Keratinocyte (primary cell): Measurements from ENCODE around the gene LEKR1. TPM values are rescaled to one million over a fixed set of nuclear protein-coding genes. Genes with fewer than 3 reads are reported as not detected.

Experiments
- DNase-seq: peaks from one replicate; pipeline ENCODE4 v3.0.0-alpha.2; 2011; ENCODE audit warnings: low read depth, missing footprints, low spot score
- FAIRE-seq: peaks from 2 replicates; lab custom pipeline; 2011; peaks lifted over from hg19 to GRCh38; lab: Jason Lieb, UNC
- H2AFZ ChIP-seq: 2 replicates; pipeline ENCODE4 v1.6.0; 2012; ENCODE audit warnings: low read length, control low read depth, inconsistent platforms; ENCODE audit not compliant: control insufficient read depth
- H3K27ac ChIP-seq: 2 replicates; pipeline ENCODE4 v1.5.1; 2011; ENCODE audit warnings: low read length; ENCODE audit not compliant: control insufficient read depth, insufficient read depth
- H3K27me3 ChIP-seq: 3 replicates; pipeline ENCODE4 v1.6.0; 2011; ENCODE audit warnings: low read length; ENCODE audit not compliant: control insufficient read depth, insufficient read depth; ENCODE audit errors: extremely low read depth
- H3K36me3 ChIP-seq, 2 experiments: 2 replicates in 1 of 2; 3 replicates in 1 of 2; pipeline ENCODE4 v1.5.1; 2011; ENCODE audit warnings: low read length in 2 of 2, mild to moderate bottlenecking in 1 of 2; ENCODE audit not compliant: control insufficient read depth in 2 of 2, insufficient read depth in 2 of 2; ENCODE audit errors: extremely low read depth in 1 of 2
- H3K4me1 ChIP-seq: 3 replicates; pipeline ENCODE4 v1.5.1; 2011; ENCODE audit warnings: low read length; ENCODE audit not compliant: control insufficient read depth, insufficient read depth; ENCODE audit errors: extremely low read depth
- H3K4me2 ChIP-seq: 3 replicates; pipeline ENCODE4 v1.6.0; 2011; ENCODE audit warnings: low read depth, low read length; ENCODE audit not compliant: control insufficient read depth, insufficient read depth; ENCODE audit errors: extremely low read depth
- H3K4me3 ChIP-seq, 3 experiments: fragments of 200-600 bp in 1 of 3; sonication (generic) in 1 of 3; 2 replicates in 2 of 3; 3 replicates in 1 of 3; pipeline ENCODE4 v1.5.1; 2011 to 2016; ENCODE audit warnings: low read length in 3 of 3, mild to moderate bottlenecking in 3 of 3, control low read depth in 2 of 3, inconsistent platforms in 1 of 3, low read depth in 1 of 3, mixed read lengths in 1 of 3, mixed run types in 1 of 3, moderate library complexity in 1 of 3; ENCODE audit not compliant: control insufficient read depth in 2 of 3, insufficient read depth in 2 of 3; ENCODE audit errors: extremely low read depth in 1 of 3
- H3K79me2 ChIP-seq: 2 replicates; pipeline ENCODE4 v1.6.0; 2012; ENCODE audit warnings: low read length; ENCODE audit not compliant: control insufficient read depth, insufficient read depth
- H3K9ac ChIP-seq: 3 replicates; pipeline ENCODE4 v1.6.0; 2011; ENCODE audit warnings: low read length; ENCODE audit not compliant: control insufficient read depth, insufficient read depth; ENCODE audit errors: extremely low read depth
- H3K9me1 ChIP-seq: 3 replicates; pipeline ENCODE4 v1.6.0; 2011; ENCODE audit warnings: low read length; ENCODE audit not compliant: control insufficient read depth, insufficient read depth; ENCODE audit errors: extremely low read depth
- H3K9me3 ChIP-seq: 2 replicates; pipeline ENCODE4 v1.5.1; 2012; ENCODE audit warnings: low read depth, low read length; ENCODE audit not compliant: control insufficient read depth
- H4K20me1 ChIP-seq: 3 replicates; pipeline ENCODE4 v1.6.0; 2011; ENCODE audit warnings: low read length; ENCODE audit not compliant: control insufficient read depth, insufficient read depth; ENCODE audit errors: extremely low read depth
- CTCF ChIP-seq, 3 experiments: IDR thresholded peaks in 1 of 3; conservative IDR thresholded peaks in 1 of 3; optimal IDR thresholded peaks in 1 of 3; 2 replicates in 2 of 3; 3 replicates in 1 of 3; pipeline versions ENCODE3 to v1.5.1; 2011; ENCODE audit warnings: low read length in 3 of 3, mild to moderate bottlenecking in 3 of 3, moderate library complexity in 2 of 3, control low read depth in 1 of 3, inconsistent platforms in 1 of 3; ENCODE audit not compliant: insufficient read depth in 2 of 3; ENCODE audit errors: extremely low read depth in 1 of 3
- EZH2 ChIP-seq: IDR thresholded peaks from one replicate; pipeline ENCODE4 v1.6.1; 2012; ENCODE audit warnings: inconsistent platforms, mild to moderate bottlenecking, low read length, moderate library complexity
- dilution Hi-C: fragments of 300-500 bp; cut with MboI; formaldehyde crosslinking; loops from one replicate; pipeline ENCODE4 v1.7.0; 2020; ENCODE audit warnings: low sequenced_read_pairs; ENCODE audit not compliant: extremely low pct_ligation_motif_present
- polyA plus RNA-seq, 5 experiments: library from polyadenylated mRNA; depleted of rRNA in 3 of 5; stranded (reverse) in 3 of 5; stranded (forward) in 1 of 5; unstranded in 1 of 5; fragments of >200 nt; gene quantifications; 1 replicate in 1 of 5; 2 replicates in 3 of 5; 3 replicates in 1 of 5; pipeline versions ENCODE4 v1.2.1 to v1.2.3, GENCODE V29; 2011 to 2012; ENCODE audit warnings: missing spikeins in 2 of 5, low read depth in 1 of 5, low replicate concordance in 1 of 5

LEKR1 gene
- polyA plus RNA-seq, 1 donor (not counting 4 experiments of a cell fraction or from before 2014, with no cell fraction given) = 0.63 TPM

GRCh38 chr3:157091083-157091833 lies 265.1 kb downstream of the LEKR1 start:
- Histone ChIP-seq H3K9ac (no peak overlapping the region), H4K20me1 (no peaks in the 10 kb centered on the region), H3K79me2 (no peaks in the 10 kb centered on the region), H3K9me3 (no peaks in the 10 kb centered on the region), H3K9me1 (no peaks in the 10 kb centered on the region), H3K4me2 (no peak overlapping the region), H3K27ac (no peak overlapping the region), H2AFZ (no peak overlapping the region), H3K4me1 (peaks cover 51% of the 10 kb centered on the region), H3K36me3 (no peaks in the 10 kb centered on the region), H3K4me3 (no peak overlapping the region), H3K27me3 (no peaks in the 10 kb centered on the region)
- no peak for DNase-seq
- dilution Hi-C loops = no loop called here
- no peak for FAIRE-seq
- TF ChIP-seq EZH2 (no peak), CTCF (optimal IDR thresholded peaks at IDR 0.05 in 1 of 3, IDR thresholded peaks at IDR 0.05 in 1 of 3, conservative IDR thresholded peaks at IDR 0.05 in 1 of 3; ENCODE audit: extremely low read depth in 1 of 3, insufficient read depth in 2 of 3, low read length in 3 of 3) (no peak)

DNA sequence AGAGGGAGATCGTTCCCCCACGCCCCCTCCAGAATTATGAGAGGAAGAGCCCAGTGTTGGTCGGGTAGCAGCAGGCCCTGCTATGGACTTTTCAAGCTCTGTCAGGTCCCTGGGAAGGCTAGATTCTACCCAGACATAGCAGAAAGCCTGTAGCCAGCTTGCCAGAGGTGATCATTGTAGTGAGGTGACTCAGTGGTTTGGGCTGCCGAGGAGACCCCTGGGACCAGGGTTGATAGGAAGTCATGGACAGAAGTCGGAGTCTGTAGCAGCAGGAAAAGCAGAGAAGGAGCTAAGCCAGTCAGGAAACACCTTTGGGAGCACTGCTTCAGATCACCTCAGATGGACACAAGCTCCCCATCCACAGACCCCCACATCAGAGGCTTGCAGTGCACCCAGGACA lies 266.1 kb downstream of the LEKR1 start:
- Histone ChIP-seq H3K4me2 (no peak overlapping the region), H3K4me1 (peaks cover 41% of the 10 kb centered on the region), H3K4me3 (no peak overlapping the region), H4K20me1 (no peaks in the 10 kb centered on the region), H3K36me3 (no peaks in the 10 kb centered on the region), H3K9me1 (no peaks in the 10 kb centered on the region), H3K9me3 (no peaks in the 10 kb centered on the region), H3K27me3 (no peaks in the 10 kb centered on the region), H3K79me2 (no peaks in the 10 kb centered on the region), H3K9ac (no peak overlapping the region), H2AFZ (no peak overlapping the region), H3K27ac (no peak overlapping the region)
- dilution Hi-C loops = no loop called here
- TF ChIP-seq EZH2 (no peak), CTCF (optimal IDR thresholded peaks at IDR 0.05 in 1 of 3, IDR thresholded peaks at IDR 0.05 in 1 of 3, conservative IDR thresholded peaks at IDR 0.05 in 1 of 3; ENCODE audit: extremely low read depth in 1 of 3, insufficient read depth in 2 of 3, low read length in 3 of 3) (no peak)
- FAIRE-seq (no peak), DNase-seq (no peak)
